Urinary bladder (tissue), 3 donors: Measurements from ENCODE around the gene KRABD2.
"Not testable (repeated sequence)": the region's sequence is repeated elsewhere in the genome, so short reads cannot be mapped to it uniquely, and the experiment has no call there.

Experiments
- DNase-seq: peaks from one replicate; pipeline ENCODE4 v3.0.0-alpha.2; 2015; ENCODE audit errors: extremely low spot score
- H3K27ac ChIP-seq: one replicate; pipeline ENCODE4 v1.5.1; 2013; ENCODE audit warnings: low read depth, mild to moderate bottlenecking, moderate library complexity
- H3K36me3 ChIP-seq: one replicate; pipeline ENCODE4 v1.6.1; 2013; ENCODE audit warnings: mild to moderate bottlenecking, moderate library complexity; ENCODE audit not compliant: insufficient read depth
- H3K4me1 ChIP-seq: one replicate; pipeline ENCODE4 v1.6.1; 2013; ENCODE audit warnings: mild to moderate bottlenecking, moderate library complexity; ENCODE audit not compliant: insufficient read depth
- H3K4me3 ChIP-seq: one replicate; pipeline ENCODE4 v1.5.1; 2013; ENCODE audit warnings: low read depth, low read length
- WGBS: extraction: QIAGEN DNeasy Blood & Tissue Kit; methylation state at CpG from one replicate; pipeline ENCODE4 v1.1.7; 2013; 5-methylcytosine and 5-hydroxymethylcytosine counted together
- donor health status: healthy with polysubstance abuse.
- donor health status: healthy.

Gene KRABD2

DNA sequence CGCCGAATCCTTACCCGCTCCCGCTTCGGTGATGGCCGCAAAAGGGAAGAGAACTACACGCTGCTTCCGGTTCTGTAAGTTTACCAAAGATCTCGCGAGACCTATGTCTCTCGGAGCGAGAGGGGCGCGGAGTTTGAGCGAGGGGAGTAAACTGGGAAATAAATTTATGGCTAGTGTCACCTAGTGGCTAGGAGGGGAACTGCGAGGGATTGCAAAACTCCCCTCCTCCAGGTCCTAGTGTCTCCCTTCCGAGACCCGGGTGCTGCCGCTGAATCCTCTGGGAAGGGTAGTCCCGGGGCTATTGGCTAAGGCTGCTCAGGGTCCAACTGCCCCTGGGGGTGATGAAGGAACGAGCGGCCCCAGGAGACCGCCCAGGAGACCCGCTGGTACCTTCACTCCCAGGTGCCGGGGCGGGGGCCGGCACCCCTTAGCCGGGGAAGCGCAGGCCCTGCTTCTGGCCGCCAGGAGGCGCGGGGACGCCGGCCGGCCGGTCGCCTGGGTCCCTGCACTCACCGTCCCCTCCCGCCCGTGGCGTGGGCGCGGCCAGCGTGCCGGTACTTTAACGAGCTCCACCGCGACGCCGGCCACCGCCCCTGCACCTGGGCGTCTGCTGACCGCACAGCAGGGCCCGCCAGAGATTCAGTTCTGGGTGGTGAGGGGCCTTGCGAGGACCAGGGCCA lies 6.8 kb upstream of the KRABD2 start, which contains the start of gene RPL26:
Gene RPL26, minus strand, starts transcription at position 51 of the 680 bp plus-strand sequence. CDS start 883 bp downstream, outside the sequence.
- peak within 1 kb of the TSS; percentile 81 for H3K4me3 ChIP-seq
- no peaks in the 10 kb centered on the region for H3K4me1 ChIP-seq
- under 1% methylated on average over 55 of the region's 55 CpGs for whole genome bisulfite sequencing
- no peaks in the 10 kb centered on the region for H3K36me3 ChIP-seq
- H3K27ac ChIP-seq, result peak within 1 kb of the TSS; percentile 86
- peak; percentile 98 for DNase-seq

DNA sequence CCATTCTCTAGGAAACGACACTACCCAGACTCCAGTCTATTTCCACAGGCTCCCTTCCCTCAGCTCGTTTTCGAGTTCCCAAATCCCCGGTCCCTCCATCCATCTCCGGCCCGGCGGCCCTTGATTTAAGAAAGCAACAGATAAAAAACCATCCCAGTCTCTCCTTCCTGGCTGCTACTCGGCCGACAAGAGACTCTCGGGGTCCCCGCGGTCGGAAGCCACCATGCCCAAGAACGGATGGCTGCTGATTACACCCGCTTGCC lies 6.3 kb upstream of the KRABD2 start:
- Histone ChIP-seq H3K4me3 (peak overlapping the region; percentile 63), H3K36me3 (no peaks in the 10 kb centered on the region), H3K4me1 (no peaks in the 10 kb centered on the region), H3K27ac (no peak overlapping the region)
- 2% methylated on average over 15 of the region's 15 CpGs for WGBS
- DNase-seq, result no peak

DNA sequence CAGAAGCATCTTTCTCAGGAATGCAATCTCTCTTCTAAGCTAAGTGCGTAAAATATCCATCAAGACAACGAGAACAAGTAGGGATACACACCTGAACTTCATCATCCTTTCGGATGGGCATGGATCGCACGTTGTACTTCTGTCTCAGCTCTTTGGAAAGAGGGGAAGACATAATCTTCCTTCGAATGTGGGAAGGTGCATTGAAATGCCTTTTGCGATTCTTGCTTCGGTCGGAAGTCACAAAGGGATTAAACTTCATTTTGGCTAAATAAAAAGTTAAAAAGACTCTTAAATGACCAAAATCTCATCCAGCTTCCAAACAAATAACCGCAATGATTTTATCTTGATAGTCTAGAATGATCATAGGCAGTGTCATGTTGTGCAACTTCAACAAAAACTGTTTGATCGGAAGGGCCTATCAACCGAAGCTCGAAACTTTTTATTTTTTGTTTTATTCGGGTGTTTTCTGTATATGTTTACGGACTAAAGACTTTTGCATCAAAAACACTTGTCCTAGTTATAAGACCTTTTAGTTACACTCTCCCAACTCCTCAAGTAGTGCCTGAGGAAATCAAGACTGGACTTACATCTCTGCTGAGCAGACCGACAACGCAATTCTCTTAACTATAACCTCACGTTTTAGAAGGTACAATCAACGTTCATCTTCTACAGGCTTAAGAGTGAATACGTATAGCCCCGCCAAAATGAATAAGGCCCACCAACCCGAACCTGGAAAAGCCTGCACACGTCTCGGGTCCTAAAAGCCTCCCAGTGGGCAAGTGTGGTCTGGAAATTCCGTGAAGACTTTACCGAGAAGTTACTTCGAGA lies 5.8 kb upstream of the KRABD2 start:
- 17% methylated on average over 27 of the region's 27 CpGs for WGBS

DNA sequence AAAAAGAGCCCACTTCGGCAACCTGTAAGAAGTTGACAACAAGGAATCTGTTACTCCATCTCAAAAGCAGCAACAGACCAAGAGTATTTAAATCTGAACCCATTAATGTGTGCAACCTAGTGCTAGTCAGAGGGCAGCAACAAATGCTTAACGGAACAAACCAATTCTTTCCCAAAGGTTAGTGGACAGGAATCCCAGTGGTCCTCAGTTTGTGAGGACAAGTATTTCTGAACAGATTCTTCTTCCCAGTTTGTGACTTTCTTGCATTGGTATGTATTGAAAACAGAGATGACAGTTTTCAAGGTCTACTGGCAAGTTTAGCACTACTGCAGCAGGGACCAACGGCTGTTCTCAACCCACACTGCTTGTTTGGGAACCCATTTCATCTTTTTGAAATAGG lies 3.5 kb upstream of the KRABD2 start:
- Histone ChIP-seq H3K4me1 (no peaks in the 10 kb centered on the region), H3K36me3 (no peaks in the 10 kb centered on the region), H3K27ac (no peak overlapping the region), H3K4me3 (no peak overlapping the region)
- DNase-seq, result no peak
- 66% methylated on average over 3 of the region's 3 CpGs for WGBS

More for the DNA sequence above, 5.8 kb upstream of the KRABD2 start:
- H3K4me1 ChIP-seq, result no peaks in the 10 kb centered on the region
- peak overlapping the region; percentile 63 for H3K4me3 ChIP-seq
- no peaks in the 10 kb centered on the region for H3K36me3 ChIP-seq
- H3K27ac ChIP-seq, result no peak overlapping the region
- DNase-seq, result no peak

DNA sequence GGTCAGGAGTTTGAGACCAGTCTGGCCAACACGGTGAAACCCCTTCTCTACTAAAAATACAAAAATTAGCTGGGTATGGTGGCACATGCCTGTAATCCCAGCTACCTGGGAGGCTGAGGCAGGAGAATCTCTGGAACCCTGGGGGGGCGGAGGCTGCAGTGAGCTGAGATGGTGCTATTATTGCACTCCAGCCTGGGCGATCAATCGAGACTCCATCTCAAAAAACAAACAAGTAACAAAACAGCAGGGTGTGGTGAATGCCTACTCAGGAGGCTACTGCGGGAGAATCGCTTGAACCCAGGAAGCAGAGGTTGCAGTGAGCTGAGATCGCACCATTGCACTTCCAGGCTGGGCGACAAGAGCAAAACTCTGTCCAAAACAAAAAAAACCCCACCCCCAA lies 1.6 kb upstream of the KRABD2 start:
- H3K27ac ChIP-seq, H3K4me1 ChIP-seq, H3K36me3 ChIP-seq, H3K4me3 ChIP-seq, DNase-seq: not testable (repeated sequence)
- WGBS, result 85% methylated on average over 8 of the region's 8 CpGs

DNA sequence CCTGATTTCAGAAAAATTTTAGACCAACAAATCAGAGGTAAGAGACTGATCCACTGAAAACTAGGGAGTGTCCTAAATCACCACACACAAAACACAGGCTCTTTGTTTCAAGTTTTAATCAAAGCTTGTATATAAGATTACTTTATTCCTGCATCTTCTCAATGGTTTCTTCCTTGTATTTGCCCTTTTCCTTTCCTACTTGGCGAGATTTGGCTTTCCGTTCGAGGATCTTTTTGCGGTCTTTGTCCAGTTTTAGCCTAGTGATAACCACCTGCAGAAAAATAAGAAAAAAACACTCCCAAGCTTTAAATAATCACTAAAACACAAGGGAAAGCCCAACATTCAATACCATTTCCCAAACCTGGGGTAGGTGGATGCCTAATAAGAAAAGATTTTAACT lies 918 bp upstream of the KRABD2 start:
- Histone ChIP-seq H3K36me3 (no peaks in the 10 kb centered on the region), H3K4me1 (no peaks in the 10 kb centered on the region), H3K27ac (no peak overlapping the region), H3K4me3 (no peak overlapping the region)
- DNase-seq, result no peak
- WGBS, result 93% methylated on average over 4 of the region's 4 CpGs

DNA sequence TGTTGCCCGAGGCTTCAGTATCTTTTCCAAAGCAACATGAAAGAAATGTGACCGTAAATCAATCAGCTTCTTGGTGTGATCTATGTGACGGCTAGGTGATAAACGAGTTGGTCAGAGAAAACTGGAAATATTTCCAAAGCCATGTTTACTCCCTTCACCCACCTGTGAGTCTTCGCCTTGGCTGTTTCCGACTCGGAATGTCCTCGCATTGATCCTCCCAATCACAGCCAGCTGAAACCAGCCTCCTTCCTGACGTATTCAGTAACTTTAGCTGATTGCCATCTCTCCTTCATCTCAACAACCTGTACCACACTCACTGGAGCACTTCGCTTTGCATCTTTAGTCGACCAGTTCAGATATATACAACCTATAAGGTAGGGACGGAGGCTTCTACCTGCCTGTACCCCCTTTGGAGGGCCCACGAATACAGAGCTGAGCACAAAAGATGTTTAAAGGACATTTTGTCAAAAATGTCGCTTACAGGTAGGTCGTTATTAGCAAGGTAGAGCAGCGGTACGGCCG lies 705 bp downstream of the KRABD2 start:
- Histone ChIP-seq H3K4me1 (no peaks in the 10 kb centered on the region), H3K27ac (peak overlapping the region; percentile 15), H3K36me3 (no peaks in the 10 kb centered on the region), H3K4me3 (peak overlapping the region; percentile 66)
- no peak for DNase-seq
- WGBS, result 15% methylated on average over 18 of the region's 18 CpGs

DNA sequence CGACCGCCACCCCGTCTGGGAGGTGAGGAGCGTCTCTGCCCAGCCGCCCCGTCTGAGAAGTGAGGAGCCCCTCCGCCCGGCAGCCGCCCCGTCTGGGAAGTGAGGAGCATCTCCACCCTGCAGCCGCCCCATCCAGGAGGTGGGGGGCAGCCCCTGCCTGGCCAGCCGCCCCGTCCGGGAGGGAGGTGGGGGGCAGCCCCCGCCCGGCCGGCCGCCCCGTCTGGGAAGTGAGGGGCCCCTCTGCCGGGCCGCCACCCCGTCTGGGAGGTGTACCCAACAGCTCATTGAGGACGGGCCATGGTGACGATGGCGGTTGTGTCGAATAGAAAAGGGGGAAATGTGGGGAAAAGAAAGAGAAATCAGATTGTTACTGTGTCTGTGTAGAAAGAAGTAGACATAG lies 2.6 kb downstream of the KRABD2 start:
- 94% methylated on average over 26 of the region's 26 CpGs for WGBS
- H3K27ac ChIP-seq, H3K4me3 ChIP-seq, DNase-seq, H3K4me1 ChIP-seq, H3K36me3 ChIP-seq: not testable (repeated sequence)

DNA sequence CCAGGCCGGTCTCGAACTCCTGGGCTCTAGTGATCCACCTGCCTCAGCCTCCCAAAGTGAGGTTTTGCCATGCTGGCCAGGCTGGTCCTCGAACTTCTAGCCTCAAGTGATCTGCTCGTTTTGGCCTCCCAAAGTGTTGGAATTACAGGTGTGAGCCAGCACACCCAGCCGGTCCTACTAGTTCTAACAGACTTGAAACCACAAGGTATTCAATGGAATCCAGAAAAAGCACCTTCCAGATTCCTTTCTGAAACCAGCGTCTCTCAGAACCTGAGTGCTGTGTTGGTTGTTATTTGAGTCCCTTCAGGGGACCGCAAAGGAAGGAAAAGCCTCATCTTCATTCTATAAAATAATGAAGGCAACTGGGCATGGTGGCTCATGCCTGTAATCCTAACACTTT lies 4.1 kb downstream of the KRABD2 start:
- 88% methylated on average over 7 of the region's 7 CpGs for WGBS
- H3K36me3 ChIP-seq, result no peaks in the 10 kb centered on the region
- no peaks in the 10 kb centered on the region for H3K4me1 ChIP-seq
- no peak overlapping the region for H3K27ac ChIP-seq
- no peak for DNase-seq
- no peak overlapping the region for H3K4me3 ChIP-seq

DNA sequence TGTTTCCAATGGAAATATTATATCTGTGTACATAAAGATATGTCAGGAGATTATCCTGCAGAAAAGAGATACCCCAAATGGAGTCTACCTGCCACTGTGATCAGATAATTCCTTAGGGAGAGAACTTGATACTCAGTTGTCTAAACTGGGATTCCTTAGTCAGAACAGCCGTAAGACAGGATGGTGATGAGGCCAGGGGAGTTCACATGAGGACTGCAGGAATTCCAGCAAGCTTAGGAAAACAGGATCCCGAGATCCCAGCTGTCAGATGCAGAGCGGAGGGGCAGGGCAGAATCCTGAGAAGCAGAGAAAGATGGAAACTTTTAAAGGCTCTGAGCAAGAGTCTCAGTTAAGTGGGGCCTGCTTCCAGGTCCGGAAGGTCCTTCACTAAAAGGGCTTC lies 4.7 kb downstream of the KRABD2 start:
- Histone ChIP-seq H3K27ac (no peak overlapping the region), H3K36me3 (no peaks in the 10 kb centered on the region), H3K4me1 (no peaks in the 10 kb centered on the region), H3K4me3 (no peak overlapping the region)
- 63% methylated on average over 4 of the region's 4 CpGs for WGBS
- DNase-seq, result no peak

DNA sequence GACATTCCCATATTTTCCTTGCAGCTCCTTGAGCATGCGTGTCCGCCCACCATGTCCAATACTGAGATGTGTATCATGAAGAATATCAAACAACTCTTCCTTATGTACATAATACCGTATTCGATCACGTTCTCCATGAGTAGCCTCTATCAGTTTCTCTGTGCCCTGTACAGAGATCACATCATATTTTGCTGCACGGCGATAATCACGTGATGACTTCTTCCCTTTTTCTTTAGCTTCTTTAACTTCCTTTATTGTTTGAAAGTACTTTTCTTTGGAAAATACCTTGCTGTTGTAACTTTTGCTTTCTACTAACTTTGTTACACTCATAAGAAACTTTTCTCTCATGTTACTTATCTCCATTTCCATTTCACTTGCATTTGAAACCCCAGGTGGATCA lies 6.6 kb downstream of the KRABD2 start:
- WGBS, result 88% methylated on average over 8 of the region's 8 CpGs
- DNase-seq, result no peak
- Histone ChIP-seq H3K4me1 (no peaks in the 10 kb centered on the region), H3K36me3 (no peaks in the 10 kb centered on the region), H3K4me3 (no peak overlapping the region), H3K27ac (no peak overlapping the region)

DNA sequence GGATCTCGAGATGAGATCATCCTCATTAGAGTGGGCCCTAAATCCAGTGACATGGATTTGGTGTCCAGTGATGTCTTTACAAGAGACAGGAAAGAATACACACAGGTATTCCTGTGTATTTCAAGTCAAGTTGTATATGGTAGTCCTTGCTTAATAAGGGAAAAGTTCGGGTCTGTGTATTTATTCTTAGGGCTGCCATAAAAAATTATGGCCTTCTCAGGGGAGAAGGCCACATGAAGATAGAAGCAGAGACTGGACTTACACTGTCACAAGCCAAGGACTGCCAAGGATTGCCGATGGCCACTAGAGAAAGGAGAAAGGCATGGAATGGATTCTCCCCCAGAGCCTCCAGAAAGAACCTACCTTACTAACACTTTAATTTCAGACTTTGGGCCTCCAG lies 8.3 kb downstream of the KRABD2 start:
- Histone ChIP-seq H3K27ac (no peak overlapping the region), H3K36me3 (no peaks in the 10 kb centered on the region), H3K4me3 (no peak overlapping the region), H3K4me1 (no peaks in the 10 kb centered on the region)
- DNase-seq, result no peak
- WGBS, result 94% methylated on average over 3 of the region's 3 CpGs

DNA sequence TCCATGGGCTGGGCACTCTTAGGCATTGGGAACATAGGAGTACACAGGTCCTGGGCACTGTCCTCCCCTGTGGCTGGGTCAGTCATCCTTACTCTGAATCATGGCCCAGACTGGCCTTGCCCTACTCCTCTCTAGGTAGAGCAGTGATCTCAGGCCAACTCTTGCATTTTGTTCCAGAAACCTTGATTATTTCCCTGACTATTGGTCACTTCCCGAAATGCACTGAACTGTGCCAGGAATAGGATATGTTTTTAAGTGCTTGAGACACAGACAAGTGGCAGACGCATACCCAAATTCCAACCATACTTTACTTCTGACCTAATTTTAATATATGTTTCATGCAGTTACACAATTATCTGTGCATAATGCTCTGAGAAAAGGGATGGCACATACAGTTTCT lies 10.3 kb downstream of the KRABD2 start:
- Histone ChIP-seq H3K4me3 (no peak overlapping the region), H3K36me3 (no peaks in the 10 kb centered on the region), H3K4me1 (no peaks in the 10 kb centered on the region), H3K27ac (no peak overlapping the region)
- DNase-seq, result no peak
- 51% methylated on average over 2 of the region's 2 CpGs for WGBS

DNA sequence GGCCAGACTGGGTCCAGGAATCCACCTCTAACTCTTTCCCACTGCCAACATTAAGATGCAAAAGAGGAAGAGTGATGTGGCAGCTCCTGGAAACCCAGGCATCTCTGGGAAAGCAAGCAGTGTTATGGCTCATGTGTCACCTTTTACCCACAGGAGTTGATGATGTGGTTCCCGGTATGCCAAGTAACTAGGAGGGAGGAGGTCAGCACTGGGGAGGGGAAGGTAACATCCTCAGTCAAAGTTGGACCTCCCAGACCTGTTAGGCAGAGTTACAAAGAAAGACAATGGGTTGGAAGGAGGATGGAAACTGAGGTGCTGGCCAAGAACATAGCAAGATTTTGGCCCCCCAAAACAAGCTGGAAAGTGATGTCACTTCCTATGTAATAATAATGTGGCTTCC lies 11.4 kb downstream of the KRABD2 start:
- no peak for DNase-seq
- Histone ChIP-seq H3K4me1 (no peaks in the 10 kb centered on the region), H3K36me3 (no peaks in the 10 kb centered on the region), H3K4me3 (no peak overlapping the region), H3K27ac (peak overlapping the region; percentile 50)
- 61% methylated on average over 1 of the region's 1 CpG for WGBS
